HG03565 (cell line): Measurements from ENCODE around the gene PPM1E.

Experiments used
- ATAC-seq: cut with Tn5 transposase; IDR thresholded peaks from one replicate; pipeline ENCODE4 v1.9.1; 2021; ENCODE audit warnings: mild to moderate bottlenecking, moderate library complexity; ENCODE audit not compliant: unreplicated experiment

Gene PPM1E

DNA sequence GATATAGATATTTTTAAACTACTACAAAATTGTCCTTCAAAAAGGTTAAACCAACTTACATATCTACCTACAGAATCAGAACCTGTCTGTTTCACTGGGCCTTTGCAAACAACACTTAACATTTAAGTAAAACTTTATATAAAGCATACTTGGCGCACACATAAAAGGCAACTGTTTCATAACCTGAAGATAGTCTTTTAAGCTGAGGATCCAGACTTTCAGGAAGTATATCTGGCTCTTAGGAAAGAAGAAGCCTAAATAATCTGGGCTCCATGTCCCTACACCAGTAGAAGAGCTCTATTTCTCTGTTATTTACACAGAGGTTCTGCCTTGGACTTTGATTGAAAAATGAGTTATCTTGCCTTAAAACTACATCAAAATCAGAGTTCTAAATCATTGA is 275.2 kb downstream of the PPM1E start:
- ATAC-seq: no peak
